Thyroid gland (tissue), 4 donors: ENCODE results near the gene APOC1. TPM values are rescaled to one million over a fixed set of nuclear protein-coding genes. Genes with fewer than 3 reads are reported as not detected.

Experiments used
- DNase-seq, 2 donors: peaks; one replicate each; pipeline ENCODE4 v3.0.0-alpha.2; 2019
- H3K27ac ChIP-seq, 3 donors: fragments of 200-600 bp; sonication (generic); 1 replicate in 2 of 3; 2 replicates in 1 of 3; pipeline ENCODE4 v1.5.1; 2016 to 2019; ENCODE audit warnings: mild to moderate bottlenecking in 1 of 3, moderate library complexity in 1 of 3
- H3K27me3 ChIP-seq: fragments of 200-600 bp; sonication (generic); one replicate; pipeline ENCODE4 v1.5.1; 2019
- H3K36me3 ChIP-seq, 2 donors: fragments of 200-600 bp; sonication (generic); one replicate each; pipeline ENCODE4 v1.5.1; 2016 to 2019
- H3K4me1 ChIP-seq, 2 donors: fragments of 200-600 bp; sonication (generic); one replicate each; pipeline ENCODE4 v1.5.1; 2017 to 2019
- H3K4me3 ChIP-seq, 3 donors: fragments of 200-600 bp; sonication (generic); replicated peaks in 1 of 3; 1 replicate in 2 of 3; 2 replicates in 1 of 3; pipeline ENCODE4 v1.5.1; 2016; ENCODE audit warnings: mild to moderate bottlenecking in 1 of 3
- H3K9me3 ChIP-seq: fragments of 200-600 bp; sonication (generic); one replicate; pipeline ENCODE4 v1.5.1; 2017
- CTCF ChIP-seq, 6 experiments: fragments of 200-600 bp in 3 of 6; fragments of 450-650 bp in 3 of 6; sonication (generic) in 3 of 6; IDR thresholded peaks; one replicate each; pipeline ENCODE4 v1.5.1; 2016 to 2019; ENCODE audit warnings: antibody characterized with exemption in 6 of 6, mild to moderate bottlenecking in 2 of 6, inconsistent platforms in 1 of 6, moderate library complexity in 1 of 6
- POLR2A ChIP-seq, 2 donors: fragments of 450-650 bp; IDR thresholded peaks; one replicate each; pipeline ENCODE4 v1.6.1; 2017; ENCODE audit warnings: antibody characterized with exemption in 2 of 2, mild to moderate bottlenecking in 2 of 2, moderate library complexity in 1 of 2
- WGBS, 2 donors: methylation state at CpG; one replicate each; pipeline ENCODE4 v1.1.5; 2017; 5-methylcytosine and 5-hydroxymethylcytosine counted together
- intact Hi-C: fragments of 100-400 bp; cut with DNase I; formaldehyde crosslinking; loops from one replicate; pipeline ENCODE4 v1.15.1; 2023
- total RNA-seq, 4 donors: library from RNA; depleted of rRNA; stranded (reverse); fragments of >200 nt; gene quantifications; one replicate each; pipeline ENCODE4 v1.2.3, GENCODE V29; 2016

The APOC1 gene
- total RNA-seq, 4 donors from 2014 or later, result 4.1 to 113 (median 45.6) TPM

- DNase-seq, result no peak
- H3K27me3 ChIP-seq, result no peaks in the 10 kb centered on the region
- 76 to 79% methylated on average over 5 of the region's 5 CpGs for WGBS, 2 donors
- intact Hi-C loops, result no loop called here
- no peak overlapping the region for H3K27ac ChIP-seq
- no peak for TF ChIP-seq POLR2A (IDR thresholded peaks at IDR 0.05)
- TF ChIP-seq CTCF (IDR thresholded peaks at IDR 0.05), result no peak
- H3K9me3 ChIP-seq, result no peaks in the 10 kb centered on the region
- peaks cover 0 to 4% of the 10 kb centered on the region in 2 donors for H3K36me3 ChIP-seq
- no peak overlapping the region for H3K4me3 ChIP-seq
- peaks cover 5 to 6% of the 10 kb centered on the region in 2 donors for H3K4me1 ChIP-seq
These were observed 33.8 kb downstream of the APOC1 start for GRCh38 chr19:44948237-44948636.

DNA sequence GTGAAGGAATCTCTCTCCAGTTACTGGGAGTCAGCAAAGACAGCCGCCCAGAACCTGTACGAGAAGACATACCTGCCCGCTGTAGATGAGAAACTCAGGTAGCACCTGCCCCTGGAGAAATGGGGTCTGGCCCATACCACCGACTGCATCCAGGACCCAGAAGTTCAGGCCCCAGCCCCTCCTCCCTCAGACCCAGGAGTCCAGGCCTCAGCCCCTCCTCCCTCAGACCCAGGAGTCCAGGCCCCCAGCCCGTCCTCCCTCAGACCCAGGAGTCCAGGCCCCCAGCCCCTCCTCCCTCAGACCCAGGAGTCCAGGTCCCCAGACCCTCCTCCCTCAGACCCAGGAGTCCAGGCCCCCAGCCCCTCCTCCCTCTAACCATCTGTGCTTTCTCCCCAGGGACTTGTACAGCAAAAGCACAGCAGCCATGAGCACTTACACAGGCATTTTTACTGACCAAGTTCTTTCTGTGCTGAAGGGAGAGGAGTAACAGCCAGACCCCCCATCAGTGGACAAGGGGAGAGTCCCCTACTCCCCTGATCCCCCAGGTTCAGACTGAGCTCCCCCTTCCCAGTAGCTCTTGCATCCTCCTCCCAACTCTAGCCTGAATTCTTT, 34.5 kb downstream of the APOC1 start:
- no peaks in the 10 kb centered on the region for H3K9me3 ChIP-seq
- WGBS, 2 donors, result 78 to 85% methylated on average over 3 to 4 of the region's 5 CpGs
- no peak for TF ChIP-seq POLR2A (IDR thresholded peaks at IDR 0.05)
- TF ChIP-seq CTCF (IDR thresholded peaks at IDR 0.05), result no peak
- no peak overlapping the region for H3K27ac ChIP-seq
- no peak for DNase-seq
- H3K4me3 ChIP-seq, result no peak overlapping the region
- no peaks in the 10 kb centered on the region for H3K27me3 ChIP-seq
- intact Hi-C loops, result no loop called here
- H3K36me3 ChIP-seq, result peaks cover 0 to 4% of the 10 kb centered on the region in 2 donors
- H3K4me1 ChIP-seq, result peaks cover 10 to 11% of the 10 kb centered on the region in 2 donors

DNA sequence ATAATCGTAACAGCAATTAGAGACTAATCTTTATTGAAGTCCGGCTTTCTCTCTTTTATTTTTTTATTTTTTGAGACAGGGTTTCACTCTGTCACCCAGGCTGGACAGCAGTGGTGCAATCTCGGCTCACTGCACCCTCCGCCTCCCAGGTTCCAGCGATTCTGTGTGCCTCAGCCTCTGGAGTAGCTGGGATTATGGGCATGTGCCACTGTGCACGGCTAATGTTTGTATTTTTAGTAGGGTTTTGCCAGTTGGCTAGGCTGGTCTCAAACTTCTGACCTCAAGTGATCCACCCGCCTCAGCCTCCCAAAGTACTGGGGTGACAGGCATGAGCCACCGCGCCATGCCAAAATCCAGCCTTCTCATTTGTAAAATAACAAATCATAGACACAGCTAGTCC, 35.1 kb downstream of the APOC1 start:
- TF ChIP-seq POLR2A (IDR thresholded peaks at IDR 0.05) (no peak), CTCF (IDR thresholded peaks at IDR 0.05) (no peak)

DNA sequence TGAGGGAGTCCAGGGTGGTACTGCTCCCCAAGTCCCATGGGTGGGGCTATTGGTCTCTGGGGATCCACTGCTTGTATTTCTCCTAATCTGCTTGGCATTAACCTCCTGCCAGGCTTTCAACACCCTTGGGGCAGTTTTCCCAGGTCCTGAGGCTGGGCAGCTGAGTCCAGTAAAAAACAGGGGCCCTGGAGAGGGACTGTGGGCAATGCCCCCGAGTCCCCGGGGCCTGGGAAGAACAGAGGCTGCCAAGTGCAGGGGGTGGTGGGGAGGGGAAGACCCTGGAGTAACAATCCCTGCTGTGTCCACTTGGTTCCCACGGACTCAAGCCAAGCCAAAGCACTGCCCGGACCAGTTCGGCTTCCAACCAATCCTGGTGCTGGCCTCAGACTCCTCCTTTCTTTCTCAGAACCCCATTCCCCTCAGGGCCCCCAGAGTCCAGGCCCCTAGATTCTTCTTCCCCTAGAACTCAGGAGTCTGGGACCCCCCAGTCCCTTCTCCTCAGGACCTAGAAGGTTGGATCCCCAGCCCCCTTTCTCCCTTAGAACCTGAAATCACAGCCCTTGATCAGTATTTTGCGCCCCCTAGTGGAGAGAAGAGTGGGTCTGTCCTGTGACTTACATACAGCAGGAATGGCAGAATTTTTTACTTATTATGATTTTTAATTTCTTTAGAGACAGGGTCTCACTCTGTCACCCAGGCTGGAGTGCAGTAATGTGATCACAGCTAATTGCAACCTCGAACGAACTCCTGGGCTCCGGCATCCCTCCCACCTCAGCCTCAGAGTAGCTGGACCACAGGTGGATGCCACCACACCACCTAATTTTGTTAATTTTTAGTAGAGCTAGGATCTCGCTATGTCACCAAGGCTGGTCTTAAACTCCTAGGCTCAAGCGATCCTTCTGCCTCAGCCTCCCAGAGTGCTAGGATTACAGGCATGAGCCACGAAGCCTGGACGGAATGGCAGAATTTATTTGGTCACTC, 37.1 kb downstream of the APOC1 start:
- H3K4me3 ChIP-seq, result no peak overlapping the region
- DNase-seq, result peak; percentile 60 to 66
- WGBS, 2 donors, result 36 to 43% methylated on average over 13 of the region's 13 CpGs
- TF ChIP-seq CTCF (IDR thresholded peaks at IDR 0.05), result peak; percentile 66 to 89 (median 78)
- TF ChIP-seq POLR2A (IDR thresholded peaks at IDR 0.05), result no peak
- peaks cover 0 to 4% of the 10 kb centered on the region in 2 donors for H3K36me3 ChIP-seq
- H3K9me3 ChIP-seq, result no peaks in the 10 kb centered on the region
- H3K4me1 ChIP-seq, result peaks cover 20 to 23% of the 10 kb centered on the region in 2 donors
- no peak overlapping the region for H3K27ac ChIP-seq
- no peaks in the 10 kb centered on the region for H3K27me3 ChIP-seq
- intact Hi-C loops, result loop anchor here (2.0 to 10.0 kb wide), 2 partner anchors 47 to 167 kb away; partner anchors contain the start of gene APOE

More for the DNA sequence above, 35.1 kb downstream of the APOC1 start:
- Histone ChIP-seq H3K27ac (no peak overlapping the region), H3K4me3 (no peak overlapping the region), H3K27me3 (no peaks in the 10 kb centered on the region), H3K4me1 (peaks cover 14 to 16% of the 10 kb centered on the region in 2 donors), H3K9me3 (no peaks in the 10 kb centered on the region), H3K36me3 (peaks cover 0 to 4% of the 10 kb centered on the region in 2 donors)
- intact Hi-C loops, result no loop called here
- WGBS, 2 donors, result 76 to 94% methylated on average over 9 of the region's 9 CpGs
- no peak for DNase-seq
